ENCODE results near the gene UNC13D.

UNC13D gene

GRCh38 chr17:75834279-75834920 is 9.8 kb downstream of the UNC13D start:
- TF ChIP-seq FOXP2 (optimal IDR thresholded peaks at IDR 0.05; ENCODE audit: borderline replicate concordance, extremely low read depth, extremely low read length, insufficient read depth): no peak
- TF ChIP-seq SIN3A (IDR thresholded peaks at IDR 0.05; ENCODE audit: borderline replicate concordance, insufficient read depth, low read length): no peak
- no peak for TF ChIP-seq POLR2AphosphoS5 (IDR thresholded peaks at IDR 0.05; ENCODE audit: low read depth, low read length)
- no peak for TF ChIP-seq TAF1 (IDR thresholded peaks at IDR 0.05; ENCODE audit: borderline replicate concordance, insufficient read depth, low read length)
- TF ChIP-seq REST (IDR thresholded peaks at IDR 0.05; ENCODE audit: insufficient read depth in 1 of 2, low read depth in 2 of 2, low read length in 2 of 2): no peak

- TF ChIP-seq TAF1 (IDR thresholded peaks at IDR 0.05; ENCODE audit: borderline replicate concordance, insufficient read depth, low read length) (no peak), SIN3A (IDR thresholded peaks at IDR 0.05; ENCODE audit: borderline replicate concordance, insufficient read depth, low read length) (no peak), POLR2AphosphoS5 (IDR thresholded peaks at IDR 0.05; ENCODE audit: low read depth, low read length) (peak; percentile 49), FOXP2 (optimal IDR thresholded peaks at IDR 0.05; ENCODE audit: borderline replicate concordance, extremely low read depth, extremely low read length, insufficient read depth) (no peak)
Observed at GRCh38 chr17:75832652-75833400, 11.4 kb downstream of the UNC13D start.

- TF ChIP-seq REST (IDR thresholded peaks at IDR 0.05; ENCODE audit: insufficient read depth in 1 of 2, low read depth in 2 of 2, low read length in 2 of 2) (no peak), SIN3A (IDR thresholded peaks at IDR 0.05; ENCODE audit: borderline replicate concordance, insufficient read depth, low read length) (no peak), POLR2AphosphoS5 (IDR thresholded peaks at IDR 0.05; ENCODE audit: low read depth, low read length) (no peak), TAF1 (IDR thresholded peaks at IDR 0.05; ENCODE audit: borderline replicate concordance, insufficient read depth, low read length) (no peak), FOXP2 (optimal IDR thresholded peaks at IDR 0.05; ENCODE audit: borderline replicate concordance, extremely low read depth, extremely low read length, insufficient read depth) (no peak)
Observed at GRCh38 chr17:75832164-75832651, 12.0 kb downstream of the UNC13D start.

- TF ChIP-seq REST (IDR thresholded peaks at IDR 0.05; ENCODE audit: insufficient read depth in 1 of 2, low read depth in 2 of 2, low read length in 2 of 2) (no peak), SIN3A (IDR thresholded peaks at IDR 0.05; ENCODE audit: borderline replicate concordance, insufficient read depth, low read length) (no peak), POLR2AphosphoS5 (IDR thresholded peaks at IDR 0.05; ENCODE audit: low read depth, low read length) (no peak), FOXP2 (optimal IDR thresholded peaks at IDR 0.05; ENCODE audit: borderline replicate concordance, extremely low read depth, extremely low read length, insufficient read depth) (no peak), TAF1 (IDR thresholded peaks at IDR 0.05; ENCODE audit: borderline replicate concordance, insufficient read depth, low read length) (no peak)
Observed at GRCh38 chr17:75831032-75831571, 13.1 kb downstream of the UNC13D start.

- TF ChIP-seq FOXP2 (optimal IDR thresholded peaks at IDR 0.05; ENCODE audit: borderline replicate concordance, extremely low read depth, extremely low read length, insufficient read depth) (no peak), TAF1 (IDR thresholded peaks at IDR 0.05; ENCODE audit: borderline replicate concordance, insufficient read depth, low read length) (no peak), REST (IDR thresholded peaks at IDR 0.05; ENCODE audit: insufficient read depth in 1 of 2, low read depth in 2 of 2, low read length in 2 of 2) (no peak), SIN3A (IDR thresholded peaks at IDR 0.05; ENCODE audit: borderline replicate concordance, insufficient read depth, low read length) (no peak), POLR2AphosphoS5 (IDR thresholded peaks at IDR 0.05; ENCODE audit: low read depth, low read length) (no peak)
Observed at GRCh38 chr17:75830164-75831031, 13.8 kb downstream of the UNC13D start.

Measured in PFSK-1 (cell line).